Sigmoid colon (tissue), 7 donors: ENCODE measurements around the gene RNH1. TPM values are rescaled to one million over a fixed set of nuclear protein-coding genes. Genes with fewer than 3 reads are reported as not detected.
A peak's percentile ranks its signal among the peaks of the same experiment; 100 is the strongest.

ENCODE experiments used
- DNase-seq: peaks from one replicate; pipeline ENCODE4 v3.0.0-alpha.2; 2019
- H3K27ac ChIP-seq, 4 donors: fragments of 200-600 bp; sonication (generic); one replicate each; pipeline ENCODE4 v1.5.1; 2016 to 2019; ENCODE audit warnings: mild to moderate bottlenecking in 1 of 4
- H3K27me3 ChIP-seq, 3 donors: fragments of 200-600 bp; sonication (generic); one replicate each; pipeline ENCODE4 v1.5.1; 2019; ENCODE audit warnings: mild to moderate bottlenecking in 1 of 3
- H3K36me3 ChIP-seq, 4 donors: fragments of 200-600 bp; sonication (generic); one replicate each; pipeline ENCODE4 v1.5.1; 2016 to 2019
- H3K4me1 ChIP-seq, 4 donors: fragments of 200-600 bp; sonication (generic); one replicate each; pipeline ENCODE4 v1.5.1; 2017 to 2019
- H3K4me3 ChIP-seq, 4 donors: fragments of 200-600 bp; sonication (generic); one replicate each; pipeline ENCODE4 v1.5.1; 2017 to 2019; ENCODE audit warnings: mild to moderate bottlenecking in 2 of 4, moderate library complexity in 1 of 4
- H3K9me3 ChIP-seq, 4 donors: fragments of 200-600 bp in 3 of 4; sonication (generic) in 3 of 4; one replicate each; pipeline versions ENCODE4 v1.5.1 to v1.6.1; 2013 to 2019
- CTCF ChIP-seq, 4 experiments: fragments of 450-650 bp in 3 of 4; fragments of 200-600 bp in 1 of 4; IDR thresholded peaks; one replicate each; pipeline ENCODE4 v1.5.1; 2016 to 2019; ENCODE audit warnings: antibody characterized with exemption in 4 of 4, mild to moderate bottlenecking in 3 of 4, moderate library complexity in 2 of 4
- EP300 ChIP-seq, 4 donors: sonication (generic); formaldehyde crosslinking; IDR thresholded peaks; one replicate each; pipeline ENCODE4 v1.6.1; 2017; ENCODE audit warnings: antibody characterized with exemption in 4 of 4
- POLR2A ChIP-seq, 2 donors: fragments of 450-650 bp; IDR thresholded peaks; one replicate each; pipeline ENCODE4 v1.6.1; 2016; ENCODE audit warnings: antibody characterized with exemption in 2 of 2, mild to moderate bottlenecking in 2 of 2, moderate library complexity in 2 of 2
- POLR2AphosphoS5 ChIP-seq, 4 donors: sonication (generic); formaldehyde crosslinking; IDR thresholded peaks; one replicate each; pipeline ENCODE4 v1.6.1; 2017; ENCODE audit warnings: antibody characterized with exemption in 4 of 4
- WGBS, 2 donors: extraction: QIAGEN DNeasy Blood & Tissue Kit; methylation state at CpG; one replicate each; pipeline ENCODE4 v1.1.7; 2013; 5-methylcytosine and 5-hydroxymethylcytosine counted together
- intact Hi-C: fragments of 100-400 bp; cut with DNase I; formaldehyde crosslinking; loops from one replicate; pipeline ENCODE4 v1.15.1; 2023
- polyA plus RNA-seq, 3 donors: library from polyadenylated mRNA; stranded (reverse); fragments of 200-250 nt; gene quantifications; one replicate each; pipeline ENCODE4 v1.2.3, GENCODE V29; 2013
- total RNA-seq, 4 donors: library from RNA; depleted of rRNA; stranded (reverse); fragments of >200 nt; gene quantifications; one replicate each; pipeline ENCODE4 v1.1.0, GENCODE V29; 2016
- donor health status: healthy with polysubstance abuse.
- donor health status: Bipolar disorder and iron deficiency.
- donor health status: healthy.

Gene RNH1
- total and polyA plus RNA-seq, 7 donors: 101 to 210 (median 150) TPM

GRCh38 chr11:449889-450808, 56.9 kb downstream of the RNH1 start, which contains the start of gene PTDSS2:
Gene PTDSS2 (plus strand): TSS chr11:450279. CDS start chr11:450456, 177 bp downstream.
- 0 to 1% methylated on average over 108 of the region's 108 CpGs for WGBS, 2 donors
- peak within 1 kb of the TSS; percentile 91 to 94 (median 93) for H3K27ac ChIP-seq
- no peaks in the 10 kb centered on the region for H3K9me3 ChIP-seq
- no peaks in the 10 kb centered on the region for H3K27me3 ChIP-seq
- H3K4me1 ChIP-seq: peaks cover 0 to 39% (median 33%) of the 10 kb centered on the region in 4 donors
- intact Hi-C loops: loop anchor here (2.0 to 5.0 kb wide), 6 partner anchors 19 to 241 kb away; partner anchors contain the start of genes IFITM2, PGGHG and RNH1
- peak within 1 kb of the TSS; percentile 73 to 100 (median 95) for H3K4me3 ChIP-seq
- TF ChIP-seq POLR2A (IDR thresholded peaks at IDR 0.05): peak; percentile 72 to 77
- TF ChIP-seq EP300 (IDR thresholded peaks at IDR 0.05): peak in 1 of 4 donors; percentile 76
- no peak for TF ChIP-seq CTCF (IDR thresholded peaks at IDR 0.05)
- TF ChIP-seq POLR2AphosphoS5 (IDR thresholded peaks at IDR 0.05): peak; percentile 92 to 97 (median 96)
- peaks cover 0 to 22% (median 3%) of the 10 kb centered on the region in 4 donors for H3K36me3 ChIP-seq
- DNase-seq: peak; percentile 99

DNA sequence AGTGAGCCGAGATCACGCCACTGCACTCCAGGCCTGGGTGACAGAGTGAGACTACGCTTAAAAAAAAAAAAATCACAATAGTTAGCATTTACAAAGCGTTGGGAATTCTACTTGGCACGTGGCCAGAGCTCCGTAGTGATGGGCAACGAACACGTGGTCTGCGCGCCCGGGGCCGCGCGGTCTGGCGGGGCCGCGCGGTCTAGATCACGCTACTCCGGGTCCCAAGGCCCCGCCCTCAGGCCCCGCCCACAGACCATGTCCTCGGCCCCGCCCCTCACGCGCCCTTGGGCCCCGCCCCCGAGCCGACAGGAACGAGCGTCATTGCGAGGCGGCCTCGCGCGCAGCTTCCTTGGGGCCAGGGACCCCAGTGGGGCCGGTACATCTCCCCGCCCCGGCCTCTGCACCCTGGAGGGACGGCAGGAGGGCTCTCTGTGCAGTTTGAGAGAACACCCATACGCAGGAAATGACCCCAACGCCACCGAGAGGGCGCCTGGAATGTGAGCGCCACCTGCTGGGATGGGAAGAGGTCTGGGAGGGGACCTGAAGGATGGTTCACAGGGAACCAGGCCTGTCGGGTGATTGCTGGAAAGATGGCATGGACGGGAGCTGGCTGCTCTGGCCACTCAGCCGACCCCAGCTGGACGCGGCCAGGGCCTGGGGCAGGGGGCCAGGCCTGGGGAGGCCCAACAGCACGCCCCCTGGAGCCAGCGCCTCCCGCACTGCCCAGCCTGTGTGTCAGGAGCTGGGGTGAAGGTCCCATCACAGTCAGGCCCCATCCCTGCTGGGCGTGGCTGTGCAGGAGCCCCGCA, 58.9 kb downstream of the RNH1 start:
- TF ChIP-seq POLR2AphosphoS5 (IDR thresholded peaks at IDR 0.05): peak; percentile 94 to 96 (median 95)
- peak in 1 of 4 donors; percentile 19 for TF ChIP-seq EP300 (IDR thresholded peaks at IDR 0.05)
- peak; percentile 61 to 94 (median 80) for TF ChIP-seq CTCF (IDR thresholded peaks at IDR 0.05)
- TF ChIP-seq POLR2A (IDR thresholded peaks at IDR 0.05): peak; percentile 79 to 82
- no peaks in the 10 kb centered on the region for H3K9me3 ChIP-seq
- H3K27me3 ChIP-seq: peaks cover 0 to 17% (median 0%) of the 10 kb centered on the region in 3 donors
- H3K27ac ChIP-seq: peak overlapping the region; percentile 91 to 94 (median 93)
- intact Hi-C loops: loop anchor here (1.0 to 5.0 kb wide), 5 partner anchors 42 to 239 kb away; partner anchors contain the start of genes IFITM2 and RNH1
- peaks cover 0 to 39% (median 33%) of the 10 kb centered on the region in 4 donors for H3K4me1 ChIP-seq
- H3K36me3 ChIP-seq: peaks cover 0 to 11% (median 0%) of the 10 kb centered on the region in 4 donors
- DNase-seq: peak; percentile 97
- peak overlapping the region; percentile 49 to 62 (median 62) for H3K4me3 ChIP-seq
- 1 to 4% methylated on average over 55 of the region's 55 CpGs for WGBS, 2 donors

- H3K4me1 ChIP-seq: peaks cover 0 to 35% (median 28%) of the 10 kb centered on the region in 4 donors
- WGBS, 2 donors: 42 to 71% methylated on average over 7 of the region's 7 CpGs
- no peaks in the 10 kb centered on the region for H3K9me3 ChIP-seq
- H3K27ac ChIP-seq: no peak overlapping the region
- intact Hi-C loops: loop anchor here (5.0 kb wide), 2 partner anchors 90 to 140 kb away; partner anchors contain the start of gene IFITM2
- TF ChIP-seq POLR2AphosphoS5 (IDR thresholded peaks at IDR 0.05) (no peak), CTCF (IDR thresholded peaks at IDR 0.05) (no peak), POLR2A (IDR thresholded peaks at IDR 0.05) (no peak)
- no peak overlapping the region for H3K4me3 ChIP-seq
- no peaks in the 10 kb centered on the region for H3K36me3 ChIP-seq
- peaks cover 7 to 30% (median 9%) of the 10 kb centered on the region in 3 donors for H3K27me3 ChIP-seq
- DNase-seq: no peak
These were observed 60.2 kb downstream of the RNH1 start for GRCh38 chr11:446891-447290.

DNA sequence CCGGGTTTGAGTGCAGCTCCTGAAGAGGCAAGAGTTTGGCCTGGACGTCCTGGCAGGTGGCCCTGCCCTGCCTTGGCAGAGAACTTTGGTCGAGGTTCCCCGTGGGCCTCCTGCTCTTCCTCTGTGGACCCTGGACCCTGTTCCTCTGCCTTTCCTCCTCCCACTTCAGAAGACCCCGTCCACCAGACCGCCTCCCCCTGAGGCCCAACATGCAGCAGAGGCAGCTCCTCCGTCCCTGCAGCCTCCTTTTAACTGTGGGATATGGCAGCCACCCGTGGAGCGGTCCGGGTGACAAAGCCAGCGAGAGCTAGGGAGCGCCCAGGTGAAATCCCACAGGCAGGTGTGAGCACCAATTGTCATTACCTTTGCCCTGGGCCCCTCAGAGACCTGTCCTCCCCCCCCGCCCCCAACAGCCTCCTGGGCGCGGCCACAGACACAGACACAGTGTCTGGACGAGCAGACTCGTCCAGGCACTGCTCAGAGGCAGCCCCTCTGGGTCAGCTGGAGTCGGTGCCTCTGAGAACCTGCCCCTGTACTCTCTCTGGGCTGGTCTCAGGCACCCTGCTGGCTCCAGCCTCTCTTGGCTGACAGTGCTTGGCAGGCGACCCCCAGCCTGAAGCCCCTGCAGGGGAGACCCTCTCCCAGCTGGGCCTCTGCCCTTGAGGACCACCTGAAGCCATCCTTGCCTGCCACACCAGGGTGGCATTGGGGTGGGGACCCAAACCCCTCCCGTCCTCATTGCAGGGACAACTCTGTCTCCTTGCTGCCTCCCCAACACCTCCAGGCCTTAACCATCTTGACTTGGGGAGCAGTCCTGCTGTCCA, 61.1 kb downstream of the RNH1 start:
- DNase-seq: no peak
- H3K27ac ChIP-seq: no peak overlapping the region
- peaks cover 16 to 39% (median 19%) of the 10 kb centered on the region in 3 donors for H3K27me3 ChIP-seq
- intact Hi-C loops: loop anchor here (5.0 kb wide), 2 partner anchors 89 to 139 kb away; partner anchors contain the start of gene IFITM2
- H3K36me3 ChIP-seq: no peaks in the 10 kb centered on the region
- peaks cover 0 to 26% (median 19%) of the 10 kb centered on the region in 4 donors for H3K4me1 ChIP-seq
- TF ChIP-seq EP300 (IDR thresholded peaks at IDR 0.05) (no peak), POLR2A (IDR thresholded peaks at IDR 0.05) (no peak), CTCF (IDR thresholded peaks at IDR 0.05) (no peak), POLR2AphosphoS5 (IDR thresholded peaks at IDR 0.05) (no peak)
- H3K9me3 ChIP-seq: no peaks in the 10 kb centered on the region
- 20 to 65% methylated on average over 20 of the region's 20 CpGs for WGBS, 2 donors
- no peak overlapping the region for H3K4me3 ChIP-seq
